Caki2 (cell line): Measurements from ENCODE around the gene APOBEC3H. TPM values are rescaled to one million over a fixed set of nuclear protein-coding genes. Genes with fewer than 3 reads are reported as not detected.

Experiments
- DNase-seq: peaks from one replicate; pipeline ENCODE4 v3.0.0-alpha.2; 2015; ENCODE audit warnings: low read depth
- in situ Hi-C: cut with HindIII; loops from 2 replicates; pipeline ENCODE4 v1.10.0; 2016; ENCODE audit warnings: low sequenced_read_pairs, low pct_unique_long_range_greater_than_20kb, mixed read lengths
- total RNA-seq: library from RNA; depleted of rRNA; stranded (reverse); fragments of >200 nt; shearing (Covaris generic); gene quantifications from 2 replicates; pipeline ENCODE4 v1.2.3, GENCODE V29; 2014; ENCODE audit warnings: low replicate concordance

The APOBEC3H gene
- total RNA-seq, 1 experiment from 2014 or later, result 2.0 TPM

DNA sequence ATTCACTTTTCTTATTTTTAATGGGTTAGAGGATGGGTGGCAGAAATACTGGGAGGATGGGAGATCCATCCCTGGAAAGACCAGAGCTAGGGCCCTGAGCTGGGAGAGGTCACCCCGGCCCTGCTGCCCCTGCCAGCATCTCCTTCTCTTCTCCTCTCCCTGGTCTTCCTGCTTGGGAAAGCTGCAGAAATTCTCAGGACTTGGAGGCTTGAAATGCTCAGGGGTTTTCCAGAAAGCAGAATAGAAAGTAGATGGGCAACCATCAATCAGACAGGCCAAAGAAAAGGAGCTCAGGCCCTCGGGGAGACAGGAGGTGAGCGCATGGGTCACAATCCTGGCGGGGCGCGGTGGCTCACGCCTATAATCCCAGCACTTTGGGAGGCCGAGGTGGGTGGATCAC is 1.5 kb downstream of the APOBEC3H start:
- no peak for DNase-seq
- in situ Hi-C loops, result no loop called here

DNA sequence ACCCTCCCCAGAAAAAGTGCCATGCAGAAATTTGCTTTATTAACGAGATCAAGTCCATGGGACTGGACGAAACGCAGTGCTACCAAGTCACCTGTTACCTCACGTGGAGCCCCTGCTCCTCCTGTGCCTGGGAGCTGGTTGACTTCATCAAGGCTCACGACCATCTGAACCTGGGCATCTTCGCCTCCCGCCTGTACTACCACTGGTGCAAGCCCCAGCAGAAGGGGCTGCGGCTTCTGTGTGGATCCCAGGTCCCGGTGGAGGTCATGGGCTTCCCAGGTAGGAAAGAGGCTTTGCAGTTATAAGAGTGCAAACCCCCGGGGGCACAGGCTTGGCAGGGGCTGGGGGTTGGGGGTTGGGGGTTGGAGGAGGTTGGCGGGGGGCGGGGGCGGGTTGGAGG is 4.2 kb downstream of the APOBEC3H start:
- in situ Hi-C loops, result no loop called here

GRCh38 chr22:39103431-39103830 is 6.4 kb downstream of the APOBEC3H start:
- DNase-seq, result no peak
- in situ Hi-C loops, result no loop called here

More for the DNA sequence above, 4.2 kb downstream of the APOBEC3H start:
- no peak for DNase-seq

DNA sequence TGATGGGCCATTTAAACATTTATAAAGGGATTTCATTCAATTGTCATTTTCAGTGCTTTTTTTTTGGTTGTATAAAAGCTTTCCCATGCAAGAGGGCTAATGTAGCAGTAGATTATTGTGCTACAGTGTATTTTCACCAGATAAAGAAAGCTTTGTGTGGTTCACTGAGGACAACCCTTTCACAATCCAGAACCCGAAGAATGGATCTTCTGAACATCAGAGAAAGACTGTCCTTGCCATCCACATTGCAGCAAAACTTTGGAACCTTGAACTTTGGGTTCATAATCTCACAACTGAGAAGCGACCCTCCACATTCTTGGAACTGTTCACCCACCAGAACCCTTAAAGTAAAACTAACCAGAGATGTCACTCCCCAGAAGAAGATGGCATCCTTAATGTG is 9.3 kb downstream of the APOBEC3H start:
- in situ Hi-C loops, result no loop called here
- DNase-seq, result no peak

- in situ Hi-C loops, result no loop called here
- DNase-seq, result no peak
Measured at GRCh38 chr22:39108487-39108886, 11.4 kb downstream of the APOBEC3H start.

DNA sequence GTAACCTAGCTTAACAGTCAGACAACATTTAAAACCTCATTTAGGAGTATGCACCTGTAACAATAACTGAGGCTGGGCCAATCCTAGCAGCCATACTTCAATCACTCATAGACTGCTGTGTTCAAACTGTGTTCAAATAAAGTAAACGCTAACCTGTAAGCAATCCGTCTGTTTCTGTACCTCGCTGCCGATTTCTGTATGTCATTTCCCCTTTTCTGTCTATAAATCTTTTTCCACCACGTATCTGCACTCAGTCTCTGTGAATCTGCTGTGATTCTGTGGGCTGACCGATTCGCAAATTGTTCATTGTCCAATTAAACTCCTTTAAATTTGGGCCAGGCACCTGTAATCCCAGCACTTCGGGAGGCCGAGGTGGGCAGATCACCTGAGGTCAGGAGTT is 12.3 kb downstream of the APOBEC3H start:
- no peak for DNase-seq
- in situ Hi-C loops, result no loop called here

DNA sequence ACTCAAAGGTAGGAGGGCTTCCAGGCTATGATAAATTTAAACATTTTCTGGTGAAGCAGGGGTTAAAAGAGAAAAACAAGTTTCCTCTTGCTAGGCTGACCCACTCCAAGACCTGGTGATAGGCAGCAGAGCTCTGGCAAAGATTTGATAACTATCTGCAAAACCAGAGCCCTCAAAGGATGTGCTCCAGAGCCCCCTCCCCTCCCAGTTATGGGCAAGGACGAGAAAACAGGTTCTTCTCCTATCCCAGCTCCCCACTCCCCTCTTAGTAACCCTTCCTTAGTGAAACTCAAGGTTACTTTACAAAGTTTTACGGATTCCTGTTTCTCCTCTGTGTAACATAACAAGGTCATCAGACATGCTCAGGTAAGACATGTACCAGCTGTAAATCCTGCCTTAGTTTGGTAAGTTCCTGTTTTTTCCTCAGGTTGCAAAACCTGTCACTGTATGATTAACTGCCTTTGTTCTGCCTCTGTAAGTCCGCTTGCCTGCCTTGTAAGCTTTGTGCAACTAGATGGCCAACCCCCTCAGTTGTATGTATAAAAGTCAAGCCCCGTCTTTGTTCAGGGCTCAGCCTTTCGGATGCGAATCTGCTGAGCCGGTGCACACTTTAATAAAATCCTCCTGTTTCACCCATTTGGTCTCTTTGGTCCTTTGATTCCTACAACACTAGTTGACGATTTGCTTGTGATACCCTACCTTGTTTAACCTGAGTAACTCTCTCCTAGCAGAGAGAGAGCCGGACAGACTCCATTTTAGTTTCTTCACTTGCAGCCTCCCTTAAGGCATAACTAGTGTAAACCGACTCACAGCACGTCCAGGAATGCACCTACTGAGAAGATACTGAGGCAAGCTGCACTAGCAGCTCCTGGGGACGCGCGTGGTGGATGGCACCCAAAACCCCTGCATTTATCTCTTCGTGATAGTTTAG is 13.9 kb downstream of the APOBEC3H start:
- no peak for DNase-seq
- in situ Hi-C loops, result no loop called here

- DNase-seq, result no peak
- in situ Hi-C loops, result no loop called here
Measured at GRCh38 chr22:39114112-39114511, 17.1 kb downstream of the APOBEC3H start.

DNA sequence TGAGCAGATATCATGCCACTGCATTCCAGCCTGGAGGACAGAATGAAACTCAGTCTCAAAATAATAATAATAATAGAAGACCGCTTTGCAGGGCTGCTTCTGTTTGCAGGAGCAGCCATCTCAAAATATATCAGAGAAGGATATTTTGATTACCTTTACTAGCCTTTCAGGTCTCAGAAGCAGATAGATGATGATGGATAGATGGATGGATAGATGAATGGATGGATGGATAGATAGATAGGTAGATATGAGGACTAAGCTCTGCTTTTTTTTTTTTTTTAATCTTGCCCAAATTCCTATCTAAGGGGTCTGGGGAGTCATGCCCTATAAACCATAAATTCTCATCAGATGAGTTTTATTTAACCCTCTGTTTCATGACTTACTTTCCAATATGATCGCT is 18.5 kb downstream of the APOBEC3H start:
- DNase-seq, result no peak
- in situ Hi-C loops, result no loop called here

DNA sequence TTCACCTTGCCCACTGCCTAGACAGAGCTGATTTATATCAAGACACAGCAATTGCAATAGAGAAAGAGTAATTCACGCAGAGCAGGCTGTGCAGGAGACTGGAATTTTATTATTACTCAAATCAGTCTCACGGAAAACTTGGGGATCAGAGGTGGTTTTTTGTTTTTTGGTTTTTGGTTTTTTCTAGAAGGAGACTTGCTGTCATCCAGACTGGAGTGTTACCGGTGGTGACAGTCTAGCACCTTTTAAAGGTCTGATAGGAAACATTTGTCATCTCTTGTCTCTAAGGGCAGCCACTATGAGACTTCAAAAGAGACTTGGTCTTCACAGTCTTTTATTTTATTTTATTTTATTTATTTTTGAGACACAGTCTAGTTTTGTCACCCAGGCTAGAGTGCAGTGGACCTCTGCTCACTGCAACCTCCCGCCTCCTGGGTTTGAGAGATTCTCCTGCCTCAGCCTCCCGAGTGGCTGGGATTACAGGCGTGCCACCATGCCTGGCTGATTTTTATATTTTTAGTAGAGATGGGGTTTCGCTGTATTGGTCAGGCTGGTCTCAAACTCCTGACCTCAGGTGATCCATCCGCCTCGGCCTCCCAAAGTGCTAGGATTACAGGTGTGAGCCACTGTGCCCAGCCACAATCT is 19.1 kb downstream of the APOBEC3H start:
- in situ Hi-C loops, result no loop called here
- no peak for DNase-seq

DNA sequence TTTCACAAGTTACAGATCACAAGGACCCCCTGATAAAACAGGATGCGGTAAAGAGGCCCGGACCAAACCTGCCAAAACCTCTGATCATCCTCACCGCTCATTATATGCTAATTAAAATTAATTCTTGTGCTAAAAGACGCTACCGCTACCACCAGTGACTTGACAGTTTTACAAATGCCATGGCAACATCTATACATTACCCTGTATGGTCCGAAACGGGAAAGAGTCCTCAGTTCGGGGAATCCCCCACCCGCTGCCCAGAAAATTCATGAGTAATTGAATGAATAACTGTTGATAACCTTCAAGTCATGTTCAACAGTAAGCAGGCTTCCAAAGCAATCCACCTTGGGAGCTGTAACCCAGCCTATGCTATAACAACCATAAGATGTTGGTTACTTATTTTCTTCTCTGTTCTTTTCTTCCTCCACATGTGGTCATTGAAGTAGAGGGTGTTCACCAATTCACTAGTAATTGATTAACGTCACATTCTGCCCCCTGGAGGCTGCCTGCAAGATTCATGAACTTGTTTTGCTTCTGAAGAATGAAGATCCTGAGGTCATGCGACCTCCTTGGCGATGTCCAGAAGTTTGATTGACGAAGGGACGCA is 20.6 kb downstream of the APOBEC3H start:
- in situ Hi-C loops, result no loop called here
- peak; percentile 34 for DNase-seq

GRCh38 chr22:39120983-39121382 is 23.9 kb downstream of the APOBEC3H start:
- in situ Hi-C loops, result no loop called here
- no peak for DNase-seq

DNA sequence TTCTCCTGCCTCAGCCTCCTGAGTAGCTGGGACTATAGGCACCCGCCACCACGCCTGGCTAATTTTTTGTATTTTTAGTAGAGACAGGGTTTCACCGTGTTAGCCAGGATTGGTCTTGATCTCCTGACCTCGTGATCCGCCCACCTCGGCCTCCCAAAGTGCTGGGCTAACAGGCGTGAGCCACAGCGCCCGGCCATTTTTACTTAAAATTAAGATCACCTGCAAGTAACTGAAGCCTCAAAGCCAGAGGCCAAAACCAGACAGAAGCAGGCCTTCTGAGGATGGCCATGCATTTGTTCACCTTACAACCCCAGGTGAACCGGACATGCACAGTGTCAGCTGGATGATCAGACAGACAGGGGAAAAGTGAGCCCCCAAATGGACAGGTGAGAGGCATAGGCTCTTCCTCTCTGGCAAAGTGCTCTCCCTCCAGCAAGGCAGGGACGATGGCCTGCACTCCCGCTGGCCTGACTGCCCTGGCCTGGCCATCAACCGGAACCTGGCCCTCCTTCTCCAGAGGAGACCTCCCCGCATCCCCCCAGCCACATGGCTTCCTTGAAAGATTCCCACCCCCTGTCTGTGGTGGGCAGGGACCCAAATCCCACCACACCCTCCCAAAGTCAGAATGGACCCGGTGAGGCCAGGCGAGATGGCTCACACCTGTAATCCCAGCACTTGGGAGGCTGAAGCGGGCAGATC is 25.9 kb downstream of the APOBEC3H start:
- in situ Hi-C loops, result no loop called here
- DNase-seq, result no peak

- in situ Hi-C loops, result no loop called here
- no peak for DNase-seq
Measured at GRCh38 chr22:39123751-39124581, 26.9 kb downstream of the APOBEC3H start.

DNA sequence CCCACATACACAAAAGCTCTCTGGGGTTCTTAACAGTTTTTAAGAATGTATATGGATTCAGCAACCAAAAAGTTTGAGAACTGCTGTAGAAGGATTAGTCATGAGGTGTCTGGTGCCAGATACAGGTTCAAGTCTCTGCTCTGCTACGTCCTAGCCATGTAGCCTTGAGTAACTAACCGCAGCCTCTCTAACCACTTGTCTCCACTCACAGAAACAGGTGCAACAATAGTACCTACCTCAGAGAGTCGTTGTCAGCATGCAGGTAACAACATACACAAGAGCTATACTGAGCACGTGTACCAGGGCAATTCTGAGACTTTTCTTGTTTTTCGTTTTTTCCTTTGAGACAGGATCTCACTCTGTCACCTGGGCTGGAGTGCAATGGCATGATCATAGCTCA is 28.6 kb downstream of the APOBEC3H start:
- in situ Hi-C loops, result no loop called here

GRCh38 chr22:39128508-39128907 is 31.5 kb downstream of the APOBEC3H start:
- in situ Hi-C loops, result no loop called here
- DNase-seq, result no peak

More for the DNA sequence above, 28.6 kb downstream of the APOBEC3H start:
- DNase-seq, result no peak

DNA sequence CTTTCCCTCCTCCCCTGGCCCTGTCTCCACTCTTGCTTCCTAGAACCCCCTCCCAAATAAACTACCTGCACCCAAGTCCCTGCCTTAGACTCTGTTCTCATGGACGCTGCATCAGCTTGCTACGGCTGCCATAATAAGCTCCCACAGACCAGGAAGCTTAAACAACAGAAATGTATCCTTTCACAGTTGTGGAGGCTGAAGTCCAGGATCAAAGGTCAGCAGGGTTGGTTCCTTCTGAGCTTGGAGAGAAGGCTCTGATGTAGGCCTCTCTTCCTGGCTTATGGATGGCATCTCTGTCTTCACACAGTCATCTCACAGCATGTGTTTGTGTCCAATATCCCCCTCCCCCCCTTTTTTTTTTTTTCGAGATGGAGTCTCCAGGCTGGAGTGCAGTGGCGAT is 32.0 kb downstream of the APOBEC3H start:
- in situ Hi-C loops, result no loop called here
- no peak for DNase-seq

GRCh38 chr22:39129746-39130145 is 32.7 kb downstream of the APOBEC3H start:
- in situ Hi-C loops, result no loop called here
- DNase-seq, result no peak
